HEK293T (cell line): Measurements from ENCODE around the gene EFCAB8.

Experiments used
- BHLHE40 ChIP-seq: fragments of 450-650 bp; IDR thresholded peaks from 2 replicates; pipeline ENCODE4 v1.6.1; 2016; ENCODE audit warnings: mild to moderate bottlenecking, moderate library complexity, borderline replicate concordance
- CTBP1 ChIP-seq: fragments of 450-650 bp; IDR thresholded peaks from 2 replicates; pipeline ENCODE4 v1.6.1; 2016; ENCODE audit warnings: borderline replicate concordance
- ELF4 ChIP-seq: fragments of 450-650 bp; IDR thresholded peaks from 2 replicates; pipeline ENCODE4 v1.6.1; 2017; ENCODE audit warnings: antibody characterized with exemption
- FOXA1 ChIP-seq: fragments of 450-650 bp; IDR thresholded peaks from 2 replicates; pipeline ENCODE4 v1.6.1; 2016; ENCODE audit warnings: mild to moderate bottlenecking
- FOXK2 ChIP-seq: fragments of 450-650 bp; IDR thresholded peaks from 2 replicates; pipeline ENCODE4 v1.6.1; 2016; ENCODE audit warnings: mild to moderate bottlenecking
- FOXM1 ChIP-seq: fragments of 450-650 bp; IDR thresholded peaks from 2 replicates; pipeline ENCODE4 v1.6.1; 2017; ENCODE audit warnings: mild to moderate bottlenecking, borderline replicate concordance
- HDGF ChIP-seq: fragments of 450-650 bp; IDR thresholded peaks from 2 replicates; pipeline ENCODE4 v1.6.1; 2017; ENCODE audit warnings: antibody characterized with exemption, borderline replicate concordance
- NFRKB ChIP-seq: fragments of 450-650 bp; IDR thresholded peaks from 2 replicates; pipeline ENCODE4 v1.6.1; 2016; ENCODE audit warnings: mild to moderate bottlenecking, moderate library complexity
- PKNOX1 ChIP-seq: fragments of 450-650 bp; IDR thresholded peaks from 2 replicates; pipeline ENCODE4 v1.6.1; 2016
- SP1 ChIP-seq: fragments of 450-650 bp; IDR thresholded peaks from 2 replicates; pipeline ENCODE4 v1.6.1; 2017
- TARDBP ChIP-seq: fragments of 450-650 bp; IDR thresholded peaks from 2 replicates; pipeline ENCODE4 v1.6.1; 2016

GRCh38 chr20:32885185-32885584 lies 26.5 kb downstream of the EFCAB8 start:
- TF ChIP-seq TARDBP = no peak
- no peak for TF ChIP-seq BHLHE40
- TF ChIP-seq FOXA1 = no peak
- TF ChIP-seq ELF4 = no peak
- no peak for TF ChIP-seq SP1
- no peak for TF ChIP-seq FOXM1
- TF ChIP-seq PKNOX1 = no peak
- TF ChIP-seq HDGF = no peak
- TF ChIP-seq FOXK2 = no peak
- TF ChIP-seq CTBP1 = no peak
- no peak for TF ChIP-seq NFRKB
